CD14-positive monocyte (primary cell): Measurements from ENCODE around the gene SHCBP1. TPM values are rescaled to one million over a fixed set of nuclear protein-coding genes. Genes with fewer than 3 reads are reported as not detected.

ENCODE experiments used
- DNase-seq, 3 donors: peaks; one replicate each; pipeline ENCODE4 v3.0.0-alpha.2; 2011 to 2022
- H2AFZ ChIP-seq: 2 replicates; pipeline ENCODE4 v1.6.0; 2012; ENCODE audit warnings: mild to moderate bottlenecking, low read depth, low read length, inconsistent platforms; ENCODE audit not compliant: insufficient read depth, poor library complexity, severe bottlenecking
- H3K27ac ChIP-seq, 2 donors: 1 replicate in 1 of 2; 2 replicates in 1 of 2; pipeline ENCODE4 v1.5.1; 2012 to 2013; ENCODE audit warnings: low read length in 2 of 2, control low read depth in 1 of 2, inconsistent platforms in 1 of 2, low read depth in 1 of 2, mild to moderate bottlenecking in 1 of 2
- H3K27me3 ChIP-seq, 2 donors: one replicate each; pipeline versions ENCODE4 v1.6.0 to v1.6.1; 2011 to 2013; ENCODE audit warnings: low read length in 2 of 2; ENCODE audit not compliant: control insufficient read depth in 2 of 2, insufficient read depth in 2 of 2
- H3K36me3 ChIP-seq, 2 donors: replicated peaks in 1 of 2; 1 replicate in 1 of 2; 2 replicates in 1 of 2; pipeline versions ENCODE4 v1.5.1 to v1.6.1; 2012 to 2013; ENCODE audit warnings: low read length in 2 of 2, control low read depth in 1 of 2, inconsistent platforms in 1 of 2, mild to moderate bottlenecking in 1 of 2; ENCODE audit not compliant: insufficient read depth in 2 of 2, control insufficient read depth in 1 of 2
- H3K4me1 ChIP-seq, 2 donors: 1 replicate in 1 of 2; 2 replicates in 1 of 2; pipeline versions ENCODE4 v1.5.1 to v1.6.1; 2012 to 2013; ENCODE audit warnings: low read length in 2 of 2, control low read depth in 1 of 2, inconsistent platforms in 1 of 2, mild to moderate bottlenecking in 1 of 2, moderate library complexity in 1 of 2; ENCODE audit not compliant: insufficient read depth in 2 of 2, control insufficient read depth in 1 of 2
- H3K4me2 ChIP-seq: replicated peaks from 2 replicates; pipeline ENCODE3; 2012; ENCODE audit warnings: low read length, moderate library complexity, mild to moderate bottlenecking; ENCODE audit not compliant: poor library complexity, severe bottlenecking; ENCODE audit errors: extremely low read depth
- H3K4me3 ChIP-seq, 3 experiments: fragments of 200-600 bp in 1 of 3; sonication (generic) in 1 of 3; replicated peaks in 1 of 3; 1 replicate in 2 of 3; 2 replicates in 1 of 3; pipeline ENCODE4 v1.5.1; 2011 to 2013; ENCODE audit warnings: low read length in 3 of 3, mild to moderate bottlenecking in 3 of 3, control low read depth in 2 of 3, low read depth in 2 of 3, inconsistent platforms in 1 of 3, moderate library complexity in 1 of 3
- H3K79me2 ChIP-seq: 2 replicates; pipeline ENCODE4 v1.6.0; 2012; ENCODE audit warnings: mild to moderate bottlenecking, control low read depth, inconsistent platforms, low read length, moderate library complexity; ENCODE audit not compliant: insufficient read depth
- H3K9ac ChIP-seq: 2 replicates; pipeline ENCODE4 v1.6.0; 2017; ENCODE audit warnings: low read length, mild to moderate bottlenecking; ENCODE audit not compliant: insufficient read depth, poor library complexity, severe bottlenecking
- H3K9me3 ChIP-seq, 2 donors: replicated peaks in 1 of 2; 1 replicate in 1 of 2; 2 replicates in 1 of 2; pipeline versions ENCODE4 v1.5.1 to v1.6.1; 2012 to 2013; ENCODE audit warnings: low read length in 2 of 2, control low read depth in 1 of 2; ENCODE audit not compliant: control insufficient read depth in 1 of 2, insufficient read depth in 1 of 2
- H4K20me1 ChIP-seq: 2 replicates; pipeline ENCODE4 v1.6.0; 2012; ENCODE audit warnings: mild to moderate bottlenecking, low read length, control low read depth, moderate library complexity; ENCODE audit not compliant: insufficient read depth
- H3K27ac Mint-ChIP-seq, 7 donors: one replicate each; pipeline ENCODE4 v1.8.0; 2020; ENCODE audit warnings: mild to moderate bottlenecking in 7 of 7, mixed read lengths in 7 of 7, moderate library complexity in 6 of 7, inconsistent platforms in 2 of 7
- H3K27me3 Mint-ChIP-seq, 3 donors: one replicate each; pipeline ENCODE4 v1.8.0; 2021 to 2022; ENCODE audit warnings: low read depth in 3 of 3, mild to moderate bottlenecking in 3 of 3, mixed read lengths in 3 of 3, moderate library complexity in 3 of 3, inconsistent platforms in 1 of 3
- H3K36me3 Mint-ChIP-seq, 2 donors: one replicate each; pipeline ENCODE4 v1.8.0; 2020; ENCODE audit warnings: mixed read lengths in 2 of 2, inconsistent platforms in 1 of 2, mild to moderate bottlenecking in 1 of 2
- H3K4me1 Mint-ChIP-seq: one replicate; pipeline ENCODE4 v1.8.0; 2020; ENCODE audit warnings: mild to moderate bottlenecking, mixed read lengths
- H3K4me3 Mint-ChIP-seq, 2 donors: one replicate each; pipeline ENCODE4 v1.8.0; 2020; ENCODE audit warnings: mild to moderate bottlenecking in 2 of 2, mixed read lengths in 2 of 2, moderate library complexity in 1 of 2
- H3K9me3 Mint-ChIP-seq, 7 donors: one replicate each; pipeline ENCODE4 v1.8.0; 2020 to 2022; ENCODE audit warnings: mixed read lengths in 7 of 7, mild to moderate bottlenecking in 6 of 7, moderate library complexity in 6 of 7, inconsistent platforms in 2 of 7
- WGBS: methylation state at CpG from one replicate; pipeline ENCODE4 v1.1.5; 2013; ENCODE audit warnings: missing lambda C conversion rate; ENCODE audit not compliant: insufficient coverage; 5-methylcytosine and 5-hydroxymethylcytosine counted together
- intact Hi-C, 2 donors: fragments of 100-400 bp; cut with micrococcal nuclease; formaldehyde crosslinking; loops; one replicate each; pipeline versions ENCODE4 v1.15.0 to v1.15.1; 2023
- polyA plus RNA-seq, 3 donors: library from polyadenylated mRNA; depleted of rRNA in 1 of 3; unstranded in 2 of 3; stranded (reverse) in 1 of 3; fragments of 300-500 nt in 2 of 3; fragments of >200 nt in 1 of 3; fragmentation: Illumina TruSeq in 2 of 3; gene quantifications; 1 replicate in 2 of 3; 2 replicates in 1 of 3; pipeline ENCODE4 v1.2.3, GENCODE V29; 2012 to 2021
- TF ChIP-seq, protein P1 (sequence below): fragments of 200-600 bp; IDR thresholded peaks from one replicate; pipeline ENCODE4 v1.8.0; 2022; ENCODE audit warnings: antibody characterized with exemption, mild to moderate bottlenecking

Gene SHCBP1
- polyA plus RNA-seq, 3 donors = 0.45 to 2.3 (median 0.93) TPM

- 92% methylated on average over 2 of the region's 4 CpGs for WGBS
- DNase-seq = no peak
- H3K27ac ChIP-seq = peak overlapping the region in 1 of 2 donors; percentile 32
- no peaks in the 10 kb centered on the region for H3K27me3 ChIP-seq
- no peak overlapping the region for H3K4me2 ChIP-seq
- no peaks in the 10 kb centered on the region for H3K9me3 ChIP-seq
- H2AFZ ChIP-seq = no peak overlapping the region
- no peaks in the 10 kb centered on the region for H4K20me1 ChIP-seq
- H3K27ac Mint-ChIP-seq = peak overlapping the region in 2 of 7 donors; percentile 66 to 77
- H3K79me2 ChIP-seq = peaks cover 79% of the 10 kb centered on the region
- H3K9ac ChIP-seq = no peak overlapping the region
- H3K4me1 ChIP-seq = peaks cover 21 to 23% of the 10 kb centered on the region in 2 donors
- no peak overlapping the region for H3K4me3 ChIP-seq
- intact Hi-C loops = no loop called here
- H3K9me3 Mint-ChIP-seq = no peaks in the 10 kb centered on the region
- H3K4me1 Mint-ChIP-seq = peaks cover 22% of the 10 kb centered on the region
- TF ChIP-seq, protein P1, sequence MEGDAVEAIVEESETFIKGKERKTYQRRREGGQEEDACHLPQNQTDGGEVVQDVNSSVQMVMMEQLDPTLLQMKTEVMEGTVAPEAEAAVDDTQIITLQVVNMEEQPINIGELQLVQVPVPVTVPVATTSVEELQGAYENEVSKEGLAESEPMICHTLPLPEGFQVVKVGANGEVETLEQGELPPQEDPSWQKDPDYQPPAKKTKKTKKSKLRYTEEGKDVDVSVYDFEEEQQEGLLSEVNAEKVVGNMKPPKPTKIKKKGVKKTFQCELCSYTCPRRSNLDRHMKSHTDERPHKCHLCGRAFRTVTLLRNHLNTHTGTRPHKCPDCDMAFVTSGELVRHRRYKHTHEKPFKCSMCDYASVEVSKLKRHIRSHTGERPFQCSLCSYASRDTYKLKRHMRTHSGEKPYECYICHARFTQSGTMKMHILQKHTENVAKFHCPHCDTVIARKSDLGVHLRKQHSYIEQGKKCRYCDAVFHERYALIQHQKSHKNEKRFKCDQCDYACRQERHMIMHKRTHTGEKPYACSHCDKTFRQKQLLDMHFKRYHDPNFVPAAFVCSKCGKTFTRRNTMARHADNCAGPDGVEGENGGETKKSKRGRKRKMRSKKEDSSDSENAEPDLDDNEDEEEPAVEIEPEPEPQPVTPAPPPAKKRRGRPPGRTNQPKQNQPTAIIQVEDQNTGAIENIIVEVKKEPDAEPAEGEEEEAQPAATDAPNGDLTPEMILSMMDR = no peak
- peaks cover 0 to 4% (median 0%) of the 10 kb centered on the region in 3 donors for H3K27me3 Mint-ChIP-seq
- H3K36me3 Mint-ChIP-seq = peaks cover 27 to 35% of the 10 kb centered on the region in 2 donors
- H3K4me3 Mint-ChIP-seq = no peak overlapping the region
- peaks cover 20 to 52% of the 10 kb centered on the region in 2 donors for H3K36me3 ChIP-seq
Measured at GRCh38 chr16:46618516-46618915, 2.7 kb downstream of the SHCBP1 start.

- Histone ChIP-seq H3K4me1 (no peaks in the 10 kb centered on the region), H4K20me1 (no peaks in the 10 kb centered on the region), H3K36me3 (peaks cover 33 to 84% of the 10 kb centered on the region in 2 donors), H3K9me3 (no peaks in the 10 kb centered on the region), H3K79me2 (peaks cover 85% of the 10 kb centered on the region), H2AFZ (no peak overlapping the region), H3K4me2 (no peak overlapping the region), H3K27me3 (no peaks in the 10 kb centered on the region), H3K4me3 (no peak overlapping the region), H3K9ac (no peak overlapping the region), H3K27ac (peak overlapping the region in 1 of 2 donors; percentile 61)
- H3K27ac Mint-ChIP-seq = no peak overlapping the region
- H3K9me3 Mint-ChIP-seq = no peaks in the 10 kb centered on the region
- peaks cover 0 to 4% (median 0%) of the 10 kb centered on the region in 3 donors for H3K27me3 Mint-ChIP-seq
- H3K36me3 Mint-ChIP-seq = peaks cover 39 to 57% of the 10 kb centered on the region in 2 donors
- H3K4me1 Mint-ChIP-seq = no peaks in the 10 kb centered on the region
- DNase-seq = no peak
- TF ChIP-seq, protein P1 = no peak
- intact Hi-C loops = no loop called here
- no CpG with 5 or more reads among the region's 4 CpGs for WGBS
- H3K4me3 Mint-ChIP-seq = no peak overlapping the region
Measured at GRCh38 chr16:46614006-46614405, 7.2 kb downstream of the SHCBP1 start.
